GM21723 (cell line): Measurements from ENCODE around the gene DGKG.
A peak's percentile ranks its signal among the peaks of the same experiment; 100 is the strongest.

Experiments used
- ATAC-seq: cut with Tn5 transposase; IDR thresholded peaks from one replicate; pipeline ENCODE4 v1.9.1; 2021; ENCODE audit warnings: mild to moderate bottlenecking, moderate library complexity; ENCODE audit not compliant: unreplicated experiment

DGKG gene

GRCh38 chr3:186178412-186178811 lies 183.6 kb downstream of the DGKG start:
- no peak for ATAC-seq

- no peak for ATAC-seq
Observed at GRCh38 chr3:186176373-186176990, 185.6 kb downstream of the DGKG start.

- ATAC-seq = no peak
Observed at GRCh38 chr3:186173224-186173815, 188.7 kb downstream of the DGKG start.

- no peak for ATAC-seq
Observed at GRCh38 chr3:186172353-186172752, 189.7 kb downstream of the DGKG start.

GRCh38 chr3:186171521-186171920 lies 190.5 kb downstream of the DGKG start:
- no peak for ATAC-seq

- ATAC-seq = no peak
Observed at GRCh38 chr3:186170516-186170915, 191.5 kb downstream of the DGKG start.

GRCh38 chr3:186169379-186169778 lies 192.7 kb downstream of the DGKG start:
- no peak for ATAC-seq

- ATAC-seq = no peak
Observed at GRCh38 chr3:186168976-186169375, 193.1 kb downstream of the DGKG start.

GRCh38 chr3:186167646-186168395 lies 194.2 kb downstream of the DGKG start:
- ATAC-seq = no peak

GRCh38 chr3:186166491-186167288 lies 195.3 kb downstream of the DGKG start:
- no peak for ATAC-seq

- ATAC-seq = no peak
Observed at GRCh38 chr3:186166036-186166435, 196.0 kb downstream of the DGKG start.

GRCh38 chr3:186165331-186165730 lies 196.7 kb downstream of the DGKG start:
- ATAC-seq = no peak

- ATAC-seq = no peak
Observed at GRCh38 chr3:186164696-186165095, 197.3 kb downstream of the DGKG start.

- ATAC-seq = no peak
Observed at GRCh38 chr3:186162221-186162620, 199.8 kb downstream of the DGKG start.

GRCh38 chr3:186160691-186161243 lies 201.3 kb downstream of the DGKG start:
- ATAC-seq = no peak

GRCh38 chr3:186154641-186155040 lies 207.4 kb downstream of the DGKG start:
- no peak for ATAC-seq

GRCh38 chr3:186152889-186153292 lies 209.1 kb downstream of the DGKG start:
- peak; percentile 94 for ATAC-seq

- peak; percentile 24 for ATAC-seq
Observed at GRCh38 chr3:186152361-186152798, 209.7 kb downstream of the DGKG start.

GRCh38 chr3:186151077-186151971 lies 210.7 kb downstream of the DGKG start:
- ATAC-seq = no peak
